A549 (cell line): ENCODE data around the gene ATG10.
"Not testable (repeated sequence)": the region's sequence is repeated elsewhere in the genome, so short reads cannot be mapped to it uniquely, and the experiment has no call there.

ENCODE experiments used
- CHD2 ChIP-seq: fragments of 150-350 bp; IDR thresholded peaks from 2 replicates; pipeline ENCODE4 v1.6.1; 2014; ENCODE audit warnings: low read length; ENCODE audit not compliant: partially characterized antibody
- HDAC2 ChIP-seq: fragments of 200-600 bp; sonication (generic); IDR thresholded peaks from 2 replicates; pipeline ENCODE4 v1.6.1; 2016
- JUN ChIP-seq, 2 experiments: fragments of >200 bp; sonication (Bioruptor Twin); formaldehyde crosslinking; IDR thresholded peaks; 2 replicates in 1 of 2; 3 replicates in 1 of 2; pipeline ENCODE4 v1.6.1; 2016 to 2017
- JUNB ChIP-seq: fragments of >200 bp; sonication (Bioruptor Twin); formaldehyde crosslinking; IDR thresholded peaks from 2 replicates; pipeline ENCODE4 v1.6.1; 2016
- KDM1A ChIP-seq: fragments of 200-600 bp; sonication (generic); IDR thresholded peaks from 2 replicates; pipeline ENCODE4 v1.6.1; 2016; ENCODE audit warnings: low read depth, mild to moderate bottlenecking
- MYC ChIP-seq: IDR thresholded peaks from 2 replicates; pipeline ENCODE4 v1.6.1; 2012; ENCODE audit warnings: mild to moderate bottlenecking, inconsistent platforms, low read length, improper control_type of control experiment, borderline replicate concordance
- NFE2L2 ChIP-seq: fragments of 150-350 bp; conservative IDR thresholded peaks from 2 replicates; pipeline ENCODE4 v1.6.1; 2014; ENCODE audit warnings: low read length
- POLR2A ChIP-seq: IDR thresholded peaks from 2 replicates; pipeline ENCODE4 v1.6.1; 2012; ENCODE audit warnings: mild to moderate bottlenecking, low read length
- POLR2AphosphoS2 ChIP-seq: conservative IDR thresholded peaks from 2 replicates; pipeline ENCODE4 v1.6.1; 2012; ENCODE audit warnings: low read length, improper control_type of control experiment, inconsistent platforms
- ZFP36 ChIP-seq: fragments of 450-650 bp; IDR thresholded peaks from 2 replicates; pipeline ENCODE4 v1.6.1; 2014; ENCODE audit warnings: borderline replicate concordance; ENCODE audit not compliant: partially characterized antibody
- TF ChIP-seq, protein P1 (sequence below): fragments of >200 bp; sonication (Bioruptor Twin); formaldehyde crosslinking; IDR thresholded peaks from 3 replicates; pipeline ENCODE4 v1.5.1; 2016
- TF ChIP-seq, protein P2 (sequence below): IDR thresholded peaks from 2 replicates; pipeline ENCODE4 v1.6.1; 2012
- TF ChIP-seq, protein P3 (sequence below): IDR thresholded peaks from 2 replicates; pipeline ENCODE4 v1.6.1; 2012

DNA sequence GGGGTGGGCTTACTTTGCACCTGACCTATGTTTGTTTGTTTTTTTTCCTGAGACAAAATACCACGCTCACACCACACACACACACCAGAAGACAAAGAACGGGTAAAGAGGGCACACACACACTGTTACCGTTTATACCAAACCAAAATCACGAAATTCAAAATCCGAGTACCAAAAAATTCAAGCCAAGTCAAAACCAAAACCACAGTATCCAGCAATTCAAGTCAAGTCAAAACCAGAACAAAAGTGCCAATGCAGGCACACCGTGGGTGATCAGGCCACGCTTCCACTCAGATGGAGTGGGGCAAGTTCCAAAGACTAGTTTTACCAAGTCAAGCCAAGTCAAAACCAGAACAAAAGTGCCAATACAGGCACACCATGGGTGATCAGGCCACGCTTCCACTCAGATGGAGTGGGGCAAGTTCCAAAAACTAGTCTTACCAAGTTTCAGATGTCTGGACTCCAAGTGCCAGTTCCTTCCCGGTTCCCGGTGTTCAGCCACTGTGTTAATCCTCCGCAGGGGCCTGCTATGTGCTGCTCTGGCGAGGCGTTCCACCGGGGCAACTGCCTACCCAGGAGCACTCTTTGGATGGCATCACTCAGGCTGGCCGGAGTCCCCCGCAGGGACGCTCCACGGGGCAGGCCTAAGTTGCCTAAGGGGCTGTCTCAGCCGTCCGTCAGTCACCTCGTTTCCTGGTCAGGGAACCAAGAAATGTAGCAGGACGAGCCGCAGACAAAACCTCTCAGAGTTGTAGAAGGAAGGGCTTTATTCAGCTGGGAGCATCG, 300.9 kb downstream of the ATG10 start:
- TF ChIP-seq, protein P1, sequence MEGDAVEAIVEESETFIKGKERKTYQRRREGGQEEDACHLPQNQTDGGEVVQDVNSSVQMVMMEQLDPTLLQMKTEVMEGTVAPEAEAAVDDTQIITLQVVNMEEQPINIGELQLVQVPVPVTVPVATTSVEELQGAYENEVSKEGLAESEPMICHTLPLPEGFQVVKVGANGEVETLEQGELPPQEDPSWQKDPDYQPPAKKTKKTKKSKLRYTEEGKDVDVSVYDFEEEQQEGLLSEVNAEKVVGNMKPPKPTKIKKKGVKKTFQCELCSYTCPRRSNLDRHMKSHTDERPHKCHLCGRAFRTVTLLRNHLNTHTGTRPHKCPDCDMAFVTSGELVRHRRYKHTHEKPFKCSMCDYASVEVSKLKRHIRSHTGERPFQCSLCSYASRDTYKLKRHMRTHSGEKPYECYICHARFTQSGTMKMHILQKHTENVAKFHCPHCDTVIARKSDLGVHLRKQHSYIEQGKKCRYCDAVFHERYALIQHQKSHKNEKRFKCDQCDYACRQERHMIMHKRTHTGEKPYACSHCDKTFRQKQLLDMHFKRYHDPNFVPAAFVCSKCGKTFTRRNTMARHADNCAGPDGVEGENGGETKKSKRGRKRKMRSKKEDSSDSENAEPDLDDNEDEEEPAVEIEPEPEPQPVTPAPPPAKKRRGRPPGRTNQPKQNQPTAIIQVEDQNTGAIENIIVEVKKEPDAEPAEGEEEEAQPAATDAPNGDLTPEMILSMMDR: not testable (repeated sequence)
- TF ChIP-seq, protein P2, sequence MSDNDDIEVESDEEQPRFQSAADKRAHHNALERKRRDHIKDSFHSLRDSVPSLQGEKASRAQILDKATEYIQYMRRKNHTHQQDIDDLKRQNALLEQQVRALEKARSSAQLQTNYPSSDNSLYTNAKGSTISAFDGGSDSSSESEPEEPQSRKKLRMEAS: not testable (repeated sequence)
- not testable (repeated sequence) for TF ChIP-seq MYC; ZFP36; JUNB; HDAC2; POLR2A; JUN (IDR thresholded peaks at IDR 0.05); CHD2; NFE2L2; POLR2AphosphoS2; KDM1A
- TF ChIP-seq, protein P3, sequence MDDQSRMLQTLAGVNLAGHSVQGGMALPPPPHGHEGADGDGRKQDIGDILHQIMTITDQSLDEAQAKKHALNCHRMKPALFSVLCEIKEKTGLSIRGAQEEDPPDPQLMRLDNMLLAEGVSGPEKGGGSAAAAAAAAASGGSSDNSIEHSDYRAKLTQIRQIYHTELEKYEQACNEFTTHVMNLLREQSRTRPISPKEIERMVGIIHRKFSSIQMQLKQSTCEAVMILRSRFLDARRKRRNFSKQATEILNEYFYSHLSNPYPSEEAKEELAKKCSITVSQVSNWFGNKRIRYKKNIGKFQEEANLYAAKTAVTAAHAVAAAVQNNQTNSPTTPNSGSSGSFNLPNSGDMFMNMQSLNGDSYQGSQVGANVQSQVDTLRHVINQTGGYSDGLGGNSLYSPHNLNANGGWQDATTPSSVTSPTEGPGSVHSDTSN: not testable (repeated sequence)
